CD4-positive, alpha-beta T cell treated with Interleukin-12 subunit alpha and Interleukin-12 subunit beta, for 1 hour (primary cell): ENCODE measurements around the gene STPG3.
A peak's percentile ranks its signal among the peaks of the same experiment; 100 is the strongest.

Experiments used
- DNase-seq: peaks from one replicate; pipeline ENCODE4 v3.0.0-alpha.2; 2020

The STPG3 gene

GRCh38 chr9:137251194-137251461 lies at the start of gene STPG3:
Gene STPG3, plus strand, starts transcription at chr9:137251286. Its CDS starts 1 bp downstream, at chr9:137251287.
- no peak for DNase-seq

GRCh38 chr9:137202966-137203365 lies 48.1 kb upstream of the STPG3 start:
- DNase-seq: no peak

- no peak for DNase-seq
These were observed 46.4 kb upstream of the STPG3 start for GRCh38 chr9:137204731-137205125.

GRCh38 chr9:137205126-137206069 lies 45.7 kb upstream of the STPG3 start, which contains the start of the genes NDOR1 and TMEM203:
Gene NDOR1, plus strand, starts transcription at chr9:137205700. Its CDS starts 78 bp downstream, at chr9:137205778.
Gene TMEM203, minus strand, starts transcription at chr9:137205648. Its CDS starts 234 bp downstream, at chr9:137205414.
- peak; percentile 92 for DNase-seq

GRCh38 chr9:137206602-137207001 lies 44.5 kb upstream of the STPG3 start:
- DNase-seq: no peak

- no peak for DNase-seq
These were observed 39.6 kb upstream of the STPG3 start for GRCh38 chr9:137211532-137211931.

- no peak for DNase-seq
These were observed 38.6 kb upstream of the STPG3 start for GRCh38 chr9:137212520-137212919.

GRCh38 chr9:137213160-137214060 lies 37.7 kb upstream of the STPG3 start:
- DNase-seq: no peak

- DNase-seq: no peak
These were observed 36.5 kb upstream of the STPG3 start for GRCh38 chr9:137214620-137215019.

- no peak for DNase-seq
These were observed 35.7 kb upstream of the STPG3 start for GRCh38 chr9:137215196-137215986.

GRCh38 chr9:137216188-137216965 lies 34.7 kb upstream of the STPG3 start:
- no peak for DNase-seq

- DNase-seq: no peak
These were observed 33.5 kb upstream of the STPG3 start for GRCh38 chr9:137217276-137218211.

GRCh38 chr9:137218212-137218753 lies 32.8 kb upstream of the STPG3 start:
- DNase-seq: no peak

- DNase-seq: no peak
These were observed 32.3 kb upstream of the STPG3 start for GRCh38 chr9:137218754-137219271.

- no peak for DNase-seq
These were observed 31.2 kb upstream of the STPG3 start for GRCh38 chr9:137219757-137220316.

GRCh38 chr9:137220317-137221094 lies 30.6 kb upstream of the STPG3 start:
- DNase-seq: no peak

- no peak for DNase-seq
These were observed 30.0 kb upstream of the STPG3 start for GRCh38 chr9:137221095-137221505.

- DNase-seq: no peak
These were observed 29.5 kb upstream of the STPG3 start for GRCh38 chr9:137221506-137222111.
